RWPE2 (cell line): ENCODE results near the gene MEF2A.

Experiments
- ATAC-seq: fragments of 200-7000 bp; cut with Tn5 transposase; 3 replicates; pipeline ENCODE4 v1.9.1; 2021; ENCODE audit warnings: low read depth
- DNase-seq: peaks from one replicate; pipeline ENCODE4 v3.0.0-alpha.2; 2020; ENCODE audit warnings: low spot score
- H3K27ac ChIP-seq: fragments of 450-650 bp; 2 replicates; pipeline ENCODE4 v1.5.1; 2017; ENCODE audit warnings: mild to moderate bottlenecking; ENCODE audit not compliant: poor library complexity, severe bottlenecking
- H3K27me3 ChIP-seq: fragments of 250-450 bp; sonication (Bioruptor Pico); 2 replicates; pipeline ENCODE4 v1.5.1; 2021; ENCODE audit warnings: mild to moderate bottlenecking, moderate library complexity; ENCODE audit not compliant: insufficient read depth, poor library complexity, severe bottlenecking
- H3K36me3 ChIP-seq: fragments of 250-450 bp; sonication (Bioruptor Pico); 2 replicates; pipeline ENCODE4 v1.5.1; 2020; ENCODE audit warnings: low read depth, mild to moderate bottlenecking, moderate library complexity
- H3K4me1 ChIP-seq: fragments of 250-450 bp; sonication (Bioruptor Pico); 2 replicates; pipeline ENCODE4 v1.5.1; 2021; ENCODE audit warnings: mild to moderate bottlenecking, moderate library complexity; ENCODE audit not compliant: insufficient read depth, poor library complexity, severe bottlenecking
- H3K4me3 ChIP-seq: fragments of 250-450 bp; sonication (Bioruptor Pico); 2 replicates; pipeline ENCODE4 v1.5.1; 2021; ENCODE audit warnings: mild to moderate bottlenecking, moderate library complexity; ENCODE audit not compliant: severe bottlenecking
- H3K9me3 ChIP-seq: fragments of 250-450 bp; sonication (Bioruptor Pico); 2 replicates; pipeline ENCODE4 v1.5.1; 2021; ENCODE audit warnings: mild to moderate bottlenecking, moderate library complexity; ENCODE audit not compliant: severe bottlenecking
- CTCF ChIP-seq: fragments of 450-650 bp; IDR thresholded peaks from one replicate; pipeline ENCODE4 v1.5.1; 2017; ENCODE audit warnings: mild to moderate bottlenecking, moderate library complexity; ENCODE audit not compliant: poor library complexity, severe bottlenecking

The MEF2A gene

GRCh38 chr15:99729920-99730319, 164.1 kb downstream of the MEF2A start:
- ATAC-seq = no peak
- peak; percentile 74 for TF ChIP-seq CTCF
- Histone ChIP-seq H3K36me3 (peaks cover 14% of the 10 kb centered on the region), H3K4me1 (no peaks in the 10 kb centered on the region), H3K27me3 (no peaks in the 10 kb centered on the region), H3K4me3 (no peak overlapping the region), H3K9me3 (no peaks in the 10 kb centered on the region), H3K27ac (no peak overlapping the region)
- no peak for DNase-seq

GRCh38 chr15:99731336-99732123, 165.7 kb downstream of the MEF2A start:
- DNase-seq = no peak
- H3K36me3 ChIP-seq = peaks cover 14% of the 10 kb centered on the region
- H3K4me3 ChIP-seq = no peak overlapping the region
- ATAC-seq = no peak
- H3K27ac ChIP-seq = no peak overlapping the region
- H3K9me3 ChIP-seq = no peaks in the 10 kb centered on the region
- no peaks in the 10 kb centered on the region for H3K27me3 ChIP-seq
- no peak for TF ChIP-seq CTCF
- no peaks in the 10 kb centered on the region for H3K4me1 ChIP-seq

- Histone ChIP-seq H3K4me1 (no peaks in the 10 kb centered on the region), H3K27ac (peak overlapping the region; percentile 11), H3K27me3 (no peaks in the 10 kb centered on the region), H3K36me3 (peaks cover 14% of the 10 kb centered on the region), H3K4me3 (peak overlapping the region; percentile 97), H3K9me3 (no peaks in the 10 kb centered on the region)
- no peak for TF ChIP-seq CTCF
- ATAC-seq (no peak), DNase-seq (no peak)
Observed at GRCh38 chr15:99732124-99732750, 166.5 kb downstream of the MEF2A start.

- DNase-seq (no peak), ATAC-seq (peak; percentile 17)
- no peaks in the 10 kb centered on the region for H3K27me3 ChIP-seq
- H3K4me3 ChIP-seq = peak overlapping the region; percentile 97
- H3K36me3 ChIP-seq = peaks cover 14% of the 10 kb centered on the region
- H3K4me1 ChIP-seq = no peaks in the 10 kb centered on the region
- TF ChIP-seq CTCF = no peak
- no peaks in the 10 kb centered on the region for H3K9me3 ChIP-seq
- peak overlapping the region; percentile 11 for H3K27ac ChIP-seq
Observed at GRCh38 chr15:99732751-99733267, 167.0 kb downstream of the MEF2A start.
